GM19043 (cell line): ENCODE data around the gene KCNE2.

Source experiments
- ATAC-seq: cut with Tn5 transposase; IDR thresholded peaks from one replicate; pipeline ENCODE4 v1.9.1; 2021; ENCODE audit warnings: low read depth; ENCODE audit not compliant: unreplicated experiment

The KCNE2 gene, protein sequence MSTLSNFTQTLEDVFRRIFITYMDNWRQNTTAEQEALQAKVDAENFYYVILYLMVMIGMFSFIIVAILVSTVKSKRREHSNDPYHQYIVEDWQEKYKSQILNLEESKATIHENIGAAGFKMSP

DNA sequence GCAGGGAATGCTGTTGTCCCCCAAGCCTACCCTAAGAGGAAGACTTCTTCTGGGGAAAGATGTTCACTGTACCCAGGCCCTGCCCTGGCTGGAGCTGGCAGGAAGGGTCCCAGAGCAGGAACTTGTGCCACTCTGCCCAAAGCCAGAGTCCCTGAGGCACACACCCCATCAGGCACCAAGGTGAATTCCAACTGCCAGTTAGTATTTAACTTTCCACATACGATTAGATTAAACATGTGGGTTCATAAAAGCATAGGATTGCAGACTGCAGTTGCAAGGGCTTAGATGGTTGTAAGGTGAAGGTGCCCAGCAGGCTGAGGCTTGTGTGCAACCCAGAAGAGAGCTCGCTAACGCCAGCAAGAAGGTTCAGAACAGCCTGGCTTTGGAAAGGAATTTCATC lies at the start of gene KCNE2:
KCNE2 (plus strand) TSS at position 274 of the 400 bp plus-strand sequence. CDS start 6,473 bp downstream, outside the sequence.
- no peak for ATAC-seq

DNA sequence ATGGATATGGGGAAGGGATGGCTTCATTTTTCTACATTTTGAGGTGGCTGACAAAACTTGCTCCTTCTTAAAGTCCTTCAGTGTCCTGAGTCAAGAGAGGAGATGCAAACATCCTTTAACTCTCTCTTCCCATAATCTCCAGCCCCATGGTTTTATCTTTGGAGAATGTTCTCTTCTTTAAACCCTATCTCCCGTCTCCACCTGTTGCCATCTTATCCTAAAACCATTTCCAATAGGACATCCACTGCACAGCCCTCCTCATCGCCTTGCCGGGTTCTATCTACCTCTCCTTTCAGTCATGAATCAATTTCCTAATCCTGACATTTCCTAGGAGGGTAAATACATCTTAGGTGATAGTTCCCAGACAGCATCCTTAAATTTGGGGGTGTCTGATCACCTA lies 44.2 kb upstream of the KCNE2 start:
- no peak for ATAC-seq

DNA sequence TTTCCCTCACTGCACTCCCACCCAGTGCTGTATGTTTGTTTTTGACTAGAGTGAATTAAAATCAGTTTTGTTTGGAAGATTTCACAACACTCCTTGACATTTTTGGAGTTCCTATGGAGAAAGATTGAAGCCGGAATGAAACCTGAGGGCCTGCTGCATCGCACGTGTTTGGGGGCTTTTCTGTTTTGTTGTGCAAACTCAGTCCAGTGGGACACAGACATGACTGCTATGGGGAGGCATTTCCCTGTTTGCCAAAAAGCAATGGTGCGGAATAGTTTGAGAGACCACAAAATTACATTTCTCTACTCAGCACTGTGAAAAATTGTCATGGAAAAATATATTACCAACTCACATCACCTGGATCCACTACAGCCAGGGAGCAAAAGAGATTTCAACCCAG lies 43.8 kb upstream of the KCNE2 start:
- ATAC-seq = no peak

DNA sequence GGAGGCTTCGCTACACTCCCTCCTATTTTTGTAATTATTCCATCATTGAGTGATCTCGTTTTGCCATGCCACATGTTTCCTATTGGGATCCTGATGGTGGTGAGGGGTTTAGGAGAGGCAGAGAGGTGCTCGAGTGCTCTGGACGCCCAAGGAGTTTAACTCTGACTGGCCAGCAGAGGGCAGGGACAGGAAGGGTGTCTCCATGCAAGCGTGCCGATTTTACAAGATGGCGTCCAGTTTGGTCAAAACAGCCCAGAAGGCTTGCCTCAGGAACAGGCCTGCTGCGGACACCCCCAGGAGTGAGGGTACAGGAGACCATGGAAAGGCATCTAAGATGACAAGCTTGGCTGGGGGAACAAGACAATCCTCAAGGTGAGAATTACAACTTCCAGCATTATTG lies 33.8 kb upstream of the KCNE2 start:
- ATAC-seq = no peak

DNA sequence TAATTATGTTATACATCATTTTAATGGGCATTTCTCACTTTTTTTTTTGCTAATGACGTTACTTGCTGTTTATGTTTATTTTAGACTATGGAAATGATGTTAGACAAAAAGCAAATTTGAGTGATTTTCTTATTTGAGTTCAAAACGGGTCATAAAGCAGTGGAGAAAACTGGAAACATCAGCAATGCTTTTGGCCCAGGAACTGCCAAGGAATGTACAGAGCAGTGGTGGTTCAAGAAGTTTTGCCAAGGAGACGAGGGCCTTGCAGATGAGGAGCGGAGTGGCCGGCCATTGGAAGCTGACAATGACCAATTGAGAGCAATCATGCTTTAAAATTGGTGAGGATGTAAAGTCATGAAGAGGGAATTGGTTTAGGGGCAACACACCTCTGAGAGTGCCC lies 32.1 kb upstream of the KCNE2 start:
- ATAC-seq = no peak

DNA sequence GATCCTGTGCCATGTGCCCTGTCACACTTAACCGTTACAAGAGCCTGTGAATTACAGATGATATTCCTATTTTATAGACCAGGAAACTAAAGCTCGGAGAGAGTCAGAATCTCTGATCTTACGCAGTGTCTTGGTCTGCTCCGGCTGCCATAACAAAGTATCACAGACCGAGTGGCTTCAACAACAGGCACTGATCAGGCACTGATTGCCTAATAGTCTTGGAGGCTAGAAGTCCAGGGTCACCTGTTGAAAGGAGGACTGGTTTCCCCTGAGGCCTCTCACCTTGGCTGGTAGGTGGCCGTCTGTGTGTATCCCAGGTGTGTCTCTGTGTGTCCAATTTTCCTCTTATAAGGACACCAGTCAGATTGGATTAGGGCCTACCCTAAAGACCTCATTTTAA lies 31.5 kb upstream of the KCNE2 start:
- no peak for ATAC-seq

DNA sequence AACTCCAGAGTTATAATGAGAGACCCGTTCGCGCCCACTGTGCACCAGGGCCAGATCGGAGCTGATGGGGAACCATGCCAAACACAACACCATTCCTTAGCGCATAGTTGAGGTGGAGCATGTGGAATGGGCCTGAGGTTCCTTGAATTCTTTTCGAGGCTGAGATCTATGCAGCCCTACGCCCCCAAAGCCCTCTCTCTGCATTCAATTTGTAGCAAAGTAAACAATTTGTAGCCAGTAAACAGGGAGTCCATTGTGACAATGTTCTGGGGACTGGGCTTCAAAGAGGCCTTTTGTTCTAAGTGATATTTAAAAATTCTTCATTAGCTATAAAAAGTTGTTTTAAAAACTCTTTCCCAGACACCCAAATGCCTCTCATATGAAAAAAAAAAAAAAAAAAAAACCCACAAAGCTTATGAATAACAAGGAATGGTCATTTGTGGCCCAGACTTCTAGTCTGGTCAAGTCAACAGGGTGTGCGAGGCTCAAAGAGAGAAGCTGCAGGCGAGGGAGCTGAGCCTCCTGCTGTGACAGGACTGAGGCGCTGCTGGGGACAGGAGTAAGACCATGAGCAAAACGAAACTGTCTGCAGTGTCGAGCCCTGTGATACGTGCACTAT lies 30.6 kb upstream of the KCNE2 start:
- no peak for ATAC-seq

DNA sequence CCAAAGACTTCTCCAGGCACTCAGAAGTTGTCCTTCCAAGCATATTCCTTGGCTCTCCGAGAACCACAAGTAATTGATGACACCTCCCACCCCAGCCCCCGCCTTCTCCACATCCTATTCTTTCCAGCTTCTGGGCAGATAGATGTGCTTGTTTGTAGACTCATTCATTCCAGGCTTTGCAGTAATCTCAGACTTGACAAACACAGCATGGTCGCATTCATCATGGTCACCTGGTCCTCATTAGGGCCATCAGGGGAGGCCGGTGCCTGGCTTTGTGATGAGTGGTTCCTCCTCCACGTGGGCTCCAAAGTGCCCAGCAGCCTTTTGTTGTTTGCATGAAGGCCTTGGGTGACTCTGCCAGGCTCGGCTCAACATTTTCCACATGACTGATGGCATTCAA lies 28.5 kb upstream of the KCNE2 start:
- ATAC-seq = no peak

DNA sequence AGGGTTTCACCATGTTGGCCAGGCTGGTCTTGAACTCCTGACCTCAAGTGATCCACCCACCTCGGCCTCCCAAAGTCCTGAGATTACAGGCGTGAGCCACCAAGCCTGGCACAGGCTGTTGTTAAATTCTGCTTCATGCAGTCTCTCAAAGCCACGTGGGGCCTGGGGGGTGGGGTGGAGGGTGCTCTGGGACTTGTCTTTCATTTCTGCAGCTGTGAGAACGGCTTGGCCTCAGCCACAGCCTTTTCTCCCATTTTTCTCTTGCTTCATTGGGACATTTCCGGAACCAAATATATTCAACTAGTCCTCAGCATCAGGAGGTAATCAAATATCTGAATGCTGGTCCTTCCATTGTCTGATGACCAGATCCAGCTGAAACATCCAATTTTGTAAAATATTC lies 27.6 kb upstream of the KCNE2 start:
- ATAC-seq = no peak

DNA sequence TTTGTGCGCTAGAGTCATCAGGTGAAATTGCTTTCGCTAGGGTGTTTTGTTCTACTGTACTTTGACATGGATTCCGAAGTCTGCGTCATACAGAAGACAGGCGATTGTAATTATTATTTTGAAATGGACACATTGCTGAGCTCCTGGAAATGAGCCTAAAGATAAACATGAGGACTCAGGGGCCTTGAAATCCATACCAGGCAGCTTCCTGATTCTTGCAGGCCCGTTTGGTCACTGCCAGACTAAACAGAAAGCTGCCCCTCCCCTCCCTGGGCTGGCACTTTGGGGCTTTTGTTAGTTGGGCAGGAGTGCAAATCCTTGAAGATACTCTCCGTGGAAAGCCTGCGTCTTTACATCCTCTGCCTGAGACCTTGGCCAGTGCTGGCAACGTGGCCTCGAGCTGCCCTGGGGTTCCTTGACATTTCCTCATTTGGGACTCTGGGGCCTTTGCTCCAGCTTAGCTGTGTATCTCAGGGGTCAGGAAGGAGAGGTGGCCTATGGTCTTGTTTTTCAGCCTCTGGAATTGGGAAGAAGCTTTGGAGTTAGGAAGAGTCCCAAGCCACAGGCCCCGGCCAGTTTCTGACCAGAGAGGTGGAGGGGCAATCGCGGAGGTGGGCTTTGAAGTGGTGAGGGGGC lies 26.9 kb upstream of the KCNE2 start:
- ATAC-seq = no peak

DNA sequence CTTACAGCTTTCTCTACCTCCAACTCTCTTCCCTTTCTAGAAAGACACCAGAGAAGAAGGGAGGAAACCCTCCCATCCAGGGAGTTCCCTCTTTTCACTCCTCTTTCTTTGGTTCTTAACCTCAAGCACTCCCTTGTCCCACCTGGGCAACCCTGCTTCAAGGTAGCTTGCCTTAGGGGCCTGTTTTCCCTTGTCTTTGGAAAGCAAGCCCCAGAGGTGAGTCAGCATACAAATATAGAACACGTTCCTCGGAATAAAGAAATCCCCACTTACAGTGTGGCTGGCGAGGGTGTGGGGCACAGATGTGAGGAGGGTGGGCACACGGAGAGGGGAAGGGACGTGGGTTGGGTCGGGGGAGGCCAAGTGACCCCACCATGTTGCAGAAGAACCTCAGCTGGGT lies 26.1 kb upstream of the KCNE2 start:
- ATAC-seq = no peak

DNA sequence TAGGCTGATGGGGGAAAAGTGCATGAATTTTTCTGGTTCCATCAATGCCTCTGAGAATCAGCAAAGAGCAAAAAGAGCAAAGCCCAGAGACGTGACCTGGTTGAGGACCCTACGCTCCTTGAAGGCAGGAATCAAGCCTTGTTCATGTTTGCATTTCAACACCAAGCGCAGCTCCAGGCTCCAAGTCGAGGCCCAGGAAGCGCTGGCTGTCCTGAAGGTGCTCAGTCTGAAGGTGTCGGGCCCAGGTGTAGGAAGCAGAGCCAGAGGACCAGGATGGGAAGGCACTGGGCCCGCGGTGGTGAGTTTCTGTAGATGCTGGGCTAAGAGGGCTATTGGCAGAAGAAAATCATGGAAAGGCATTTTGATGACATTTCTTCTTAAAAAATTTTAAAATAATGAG lies 25.6 kb upstream of the KCNE2 start:
- ATAC-seq = no peak

DNA sequence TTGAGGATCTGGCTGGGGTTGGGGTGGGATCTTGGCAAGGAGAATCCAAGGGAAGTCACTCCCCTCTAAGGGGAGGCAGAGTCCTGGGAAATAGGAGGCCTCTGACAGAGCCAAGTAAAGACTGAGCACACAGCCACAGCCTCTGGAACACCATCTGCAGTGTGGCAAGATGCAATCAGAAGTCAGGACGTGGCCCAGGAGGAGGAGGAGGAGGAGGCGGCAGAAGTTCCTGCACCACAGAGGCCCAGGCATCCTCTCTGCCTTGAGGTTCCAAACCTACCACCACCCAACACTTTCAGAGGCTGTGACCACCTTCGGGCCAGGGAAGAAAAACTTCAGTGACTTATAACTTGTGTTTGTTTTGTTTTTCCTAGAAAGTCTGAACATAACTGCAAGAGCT lies 23.7 kb upstream of the KCNE2 start:
- no peak for ATAC-seq

DNA sequence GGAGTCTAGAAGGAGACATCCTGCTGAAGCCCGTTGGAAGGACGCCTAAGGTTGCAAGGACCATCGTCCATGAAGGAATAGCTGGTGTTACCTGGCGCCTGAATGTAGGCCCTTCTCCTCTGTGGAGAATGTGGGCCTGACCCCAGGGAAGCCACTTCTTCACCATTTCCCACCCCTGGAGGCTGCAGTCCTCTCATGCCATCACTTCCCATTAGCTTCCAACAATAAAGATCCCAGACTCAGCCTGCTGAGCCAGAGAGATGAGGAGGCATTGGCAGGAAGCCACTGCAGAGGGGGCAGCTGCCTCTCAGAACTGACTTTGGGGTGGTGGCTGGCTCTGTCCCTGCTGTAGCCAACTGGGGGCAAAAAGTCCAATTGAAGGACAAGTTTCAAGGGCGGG lies 21.3 kb upstream of the KCNE2 start:
- ATAC-seq = no peak

DNA sequence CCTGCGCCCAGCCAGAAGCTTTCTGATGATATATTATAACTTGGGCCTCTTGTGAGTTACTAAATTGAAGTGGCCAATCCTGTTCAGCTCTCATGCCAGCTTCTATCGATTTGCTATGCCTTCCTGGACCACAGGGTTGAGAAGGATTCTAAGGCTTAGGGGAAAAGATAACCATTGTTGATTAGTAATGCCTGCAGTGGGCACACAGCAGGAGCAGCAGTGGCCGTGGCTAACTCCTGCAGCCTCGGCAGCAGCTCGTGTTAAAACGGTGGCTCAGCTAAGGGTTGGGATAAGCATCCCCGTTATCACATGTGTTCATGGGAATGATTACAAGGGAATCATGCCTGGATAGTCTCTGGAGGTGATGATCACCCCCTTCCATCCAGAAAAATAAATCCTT lies 20.5 kb upstream of the KCNE2 start:
- no peak for ATAC-seq

DNA sequence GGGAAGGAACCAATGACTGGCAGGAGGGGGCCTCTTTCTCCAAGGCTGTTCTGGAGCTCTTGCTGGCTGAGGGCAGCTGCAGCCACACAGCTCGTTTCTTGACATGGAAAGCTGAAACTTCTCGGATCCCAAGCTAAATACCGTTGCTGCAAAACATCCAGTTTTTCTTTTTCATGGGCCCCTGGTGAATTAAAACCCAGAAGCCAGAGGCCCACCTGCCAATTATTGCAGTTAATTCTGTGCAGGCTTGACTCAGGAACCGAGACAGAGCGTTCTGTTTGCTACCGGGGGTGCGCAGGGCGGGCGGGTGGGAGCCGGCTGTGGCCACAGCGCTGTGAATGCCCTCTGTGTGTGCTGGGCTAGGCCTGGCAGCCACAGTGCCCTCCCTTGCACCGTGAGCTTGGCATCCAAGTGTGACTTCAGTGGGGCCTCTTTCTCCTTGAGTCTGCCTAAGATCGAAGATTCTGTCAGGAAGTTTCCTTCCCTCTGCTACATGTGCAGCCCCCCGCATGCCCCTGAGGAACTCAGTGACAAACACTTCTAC lies 19.9 kb upstream of the KCNE2 start:
- ATAC-seq = no peak

DNA sequence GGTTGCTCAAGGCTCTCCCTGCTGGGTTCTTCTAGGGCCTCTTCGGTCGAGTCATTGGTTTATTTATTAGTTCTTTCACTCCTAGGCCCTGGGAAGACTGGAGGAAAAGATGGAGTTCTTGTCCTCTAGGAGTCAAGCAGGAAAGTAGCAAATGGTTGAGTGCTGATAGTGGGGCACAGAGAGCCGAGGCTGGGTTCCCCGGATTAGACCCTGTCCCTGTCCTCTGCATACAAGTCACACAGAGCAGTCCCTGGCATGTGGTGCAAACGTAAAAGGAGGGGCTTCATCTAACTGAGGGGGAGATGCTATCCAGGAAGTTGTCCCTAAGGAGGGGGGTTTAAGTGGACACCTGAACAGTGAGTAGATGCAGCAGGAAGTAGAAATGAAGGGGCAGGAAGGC lies 19.2 kb upstream of the KCNE2 start:
- ATAC-seq = no peak

DNA sequence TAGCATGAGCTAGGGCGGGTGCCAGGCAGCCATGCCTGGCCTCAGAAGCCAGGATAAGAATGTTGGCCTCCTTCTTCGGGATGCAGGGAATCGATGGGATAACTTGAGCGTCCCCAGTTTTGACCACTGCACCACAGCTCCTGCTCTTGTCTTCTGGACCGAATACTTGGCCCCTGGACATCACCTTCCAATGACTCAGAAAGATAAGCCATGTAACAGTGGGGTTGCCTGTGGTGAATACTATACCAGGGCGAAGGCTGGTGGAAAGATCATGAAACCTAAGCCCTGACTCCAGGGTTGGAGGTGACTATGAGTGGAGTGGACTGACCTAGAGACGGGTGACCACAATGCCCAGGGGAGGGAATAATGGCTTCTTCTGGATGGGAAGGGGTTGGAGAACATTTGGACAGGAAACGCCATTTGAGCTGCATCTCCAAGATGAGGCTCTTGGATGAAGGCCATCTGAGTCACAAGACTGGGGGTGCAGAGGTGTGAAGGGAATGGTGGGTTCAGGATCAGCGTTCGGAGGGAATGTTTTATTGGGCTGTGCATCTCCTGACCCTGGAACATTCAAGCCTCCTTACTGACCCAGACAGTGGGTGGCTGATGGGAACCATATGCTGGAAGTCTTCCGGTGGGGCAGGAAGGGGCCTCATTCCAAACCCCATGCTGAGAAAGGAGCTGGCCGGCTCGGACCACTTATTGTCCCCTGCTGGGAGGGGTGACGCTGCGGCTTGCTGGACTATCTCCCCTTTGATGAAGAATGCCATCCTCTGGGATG lies 18.5 kb upstream of the KCNE2 start:
- no peak for ATAC-seq

DNA sequence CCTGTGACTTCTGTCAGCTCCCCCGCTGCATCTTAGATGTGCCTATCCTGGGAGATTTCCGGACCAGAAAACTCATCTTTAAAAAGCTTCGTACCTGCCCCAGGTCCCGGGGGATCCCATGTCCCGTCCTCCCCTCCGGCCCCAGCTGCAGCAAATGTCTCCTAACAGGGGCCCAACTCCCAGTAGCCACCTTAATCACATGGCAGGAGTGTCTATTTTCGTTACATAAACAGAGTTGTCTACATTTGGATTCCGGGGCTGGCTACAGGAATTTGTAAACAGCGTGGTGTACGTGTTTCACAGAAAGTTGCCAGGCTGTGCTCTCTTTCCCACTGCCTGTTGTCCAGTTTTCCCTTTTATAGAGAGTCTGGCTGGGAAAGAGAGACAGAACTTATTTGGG lies 17.9 kb upstream of the KCNE2 start:
- no peak for ATAC-seq

DNA sequence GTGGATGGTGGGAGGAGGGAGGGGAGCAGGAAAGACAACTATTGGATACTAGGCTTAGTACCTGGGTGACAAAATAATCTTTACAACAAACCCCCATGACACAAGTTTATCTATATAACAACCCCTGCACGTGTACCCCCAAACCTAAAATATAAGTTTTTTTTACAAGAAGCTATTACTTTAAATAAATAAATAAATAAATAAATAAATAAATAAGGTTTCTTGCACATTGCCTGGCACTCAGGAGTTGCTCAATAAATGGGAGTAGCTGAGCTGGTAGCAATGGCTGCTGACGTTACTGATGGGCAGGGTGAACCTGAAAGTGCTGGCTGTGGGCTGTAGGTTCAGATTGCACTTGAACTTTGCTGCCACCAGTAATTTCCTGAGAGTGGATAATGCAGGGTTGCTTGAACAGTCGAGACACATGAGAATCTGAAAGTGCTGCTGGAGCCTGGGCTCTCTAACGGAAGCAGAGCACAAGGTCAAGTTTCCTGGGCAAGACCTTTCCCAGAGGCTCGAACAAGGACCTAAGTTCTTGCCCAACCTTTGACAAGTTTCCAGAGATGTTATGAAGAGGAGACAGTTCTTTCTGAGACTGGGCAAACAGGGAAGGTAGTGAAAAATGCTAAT lies 14.8 kb upstream of the KCNE2 start:
- no peak for ATAC-seq

DNA sequence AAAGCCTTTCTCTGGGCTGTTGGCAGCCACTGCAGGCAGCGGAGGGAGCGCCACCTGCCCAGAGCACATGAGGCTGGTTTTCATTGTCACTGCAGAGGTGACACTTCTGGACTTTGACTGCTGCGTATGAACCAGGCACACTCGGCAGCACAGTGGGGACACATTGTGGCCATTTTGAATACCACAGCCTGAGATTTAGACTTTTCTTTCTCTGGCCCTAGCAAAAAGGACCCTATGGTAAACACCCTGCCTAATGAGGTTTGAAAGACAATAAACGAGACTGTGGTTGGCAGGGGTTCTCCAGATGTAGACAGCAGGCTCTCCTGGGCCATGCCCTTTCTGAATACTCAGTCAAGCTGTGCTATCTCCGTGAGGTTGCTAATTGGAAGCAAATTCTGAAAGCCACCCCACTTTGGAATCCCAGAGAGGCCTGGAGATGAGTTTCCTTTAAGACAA lies 12.0 kb upstream of the KCNE2 start:
- ATAC-seq = no peak
